Gastroesophageal sphincter (tissue), 2 donors: ENCODE data around the gene KRTAP9-2.

Experiments
- POLR2A ChIP-seq, 2 donors: fragments of 450-650 bp; IDR thresholded peaks; one replicate each; pipeline ENCODE4 v1.6.1; 2017; ENCODE audit warnings: antibody characterized with exemption in 2 of 2, mild to moderate bottlenecking in 2 of 2, moderate library complexity in 1 of 2
- POLR2AphosphoS5 ChIP-seq: sonication (generic); formaldehyde crosslinking; IDR thresholded peaks from one replicate; pipeline ENCODE4 v1.6.1; 2017; ENCODE audit warnings: antibody characterized with exemption

DNA sequence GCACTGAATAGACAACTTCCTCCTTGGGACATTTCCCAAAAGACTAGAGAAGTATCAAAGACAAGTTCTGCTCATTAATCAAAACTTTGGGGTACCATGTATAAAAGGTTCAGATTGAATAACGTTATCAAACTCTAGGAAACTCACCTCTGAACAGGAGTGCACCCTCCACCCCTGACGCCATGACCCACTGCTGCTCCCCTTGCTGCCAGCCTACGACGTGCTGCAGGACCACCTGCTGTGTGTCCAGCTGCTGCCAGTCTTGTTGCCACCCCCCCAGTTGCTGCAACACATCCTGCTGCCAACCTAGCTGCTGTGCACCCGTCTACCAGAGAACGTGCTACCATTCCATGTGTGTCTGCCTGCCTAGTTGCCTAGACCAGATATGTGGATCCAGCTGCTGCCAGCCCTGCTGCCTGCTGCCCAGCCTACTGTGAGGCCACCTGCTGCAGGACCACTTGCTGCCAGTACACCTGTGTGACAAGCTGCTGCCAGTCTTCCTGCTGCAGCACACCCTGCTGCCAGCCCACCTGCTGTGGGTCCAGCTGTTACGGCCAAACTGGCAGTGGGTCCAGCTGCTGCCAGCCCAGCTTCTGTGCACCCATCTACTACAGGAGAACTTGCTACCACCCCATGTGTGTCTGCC lies 13.8 kb upstream of the KRTAP9-2 start:
- TF ChIP-seq POLR2A (IDR thresholded peaks at IDR 0.05) (no peak), POLR2AphosphoS5 (no peak)
